HPDE6-E6E7 (cell line): Measurements from ENCODE around the gene ITPRIP.

Source experiments
- DNase-seq: peaks from one replicate; pipeline ENCODE4 v3.0.0; 2011; ENCODE audit warnings: missing footprints; ENCODE audit errors: extremely low spot score

The ITPRIP gene, protein sequence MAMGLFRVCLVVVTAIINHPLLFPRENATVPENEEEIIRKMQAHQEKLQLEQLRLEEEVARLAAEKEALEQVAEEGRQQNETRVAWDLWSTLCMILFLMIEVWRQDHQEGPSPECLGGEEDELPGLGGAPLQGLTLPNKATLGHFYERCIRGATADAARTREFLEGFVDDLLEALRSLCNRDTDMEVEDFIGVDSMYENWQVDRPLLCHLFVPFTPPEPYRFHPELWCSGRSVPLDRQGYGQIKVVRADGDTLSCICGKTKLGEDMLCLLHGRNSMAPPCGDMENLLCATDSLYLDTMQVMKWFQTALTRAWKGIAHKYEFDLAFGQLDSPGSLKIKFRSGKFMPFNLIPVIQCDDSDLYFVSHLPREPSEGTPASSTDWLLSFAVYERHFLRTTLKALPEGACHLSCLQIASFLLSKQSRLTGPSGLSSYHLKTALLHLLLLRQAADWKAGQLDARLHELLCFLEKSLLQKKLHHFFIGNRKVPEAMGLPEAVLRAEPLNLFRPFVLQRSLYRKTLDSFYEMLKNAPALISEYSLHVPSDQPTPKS

DNA sequence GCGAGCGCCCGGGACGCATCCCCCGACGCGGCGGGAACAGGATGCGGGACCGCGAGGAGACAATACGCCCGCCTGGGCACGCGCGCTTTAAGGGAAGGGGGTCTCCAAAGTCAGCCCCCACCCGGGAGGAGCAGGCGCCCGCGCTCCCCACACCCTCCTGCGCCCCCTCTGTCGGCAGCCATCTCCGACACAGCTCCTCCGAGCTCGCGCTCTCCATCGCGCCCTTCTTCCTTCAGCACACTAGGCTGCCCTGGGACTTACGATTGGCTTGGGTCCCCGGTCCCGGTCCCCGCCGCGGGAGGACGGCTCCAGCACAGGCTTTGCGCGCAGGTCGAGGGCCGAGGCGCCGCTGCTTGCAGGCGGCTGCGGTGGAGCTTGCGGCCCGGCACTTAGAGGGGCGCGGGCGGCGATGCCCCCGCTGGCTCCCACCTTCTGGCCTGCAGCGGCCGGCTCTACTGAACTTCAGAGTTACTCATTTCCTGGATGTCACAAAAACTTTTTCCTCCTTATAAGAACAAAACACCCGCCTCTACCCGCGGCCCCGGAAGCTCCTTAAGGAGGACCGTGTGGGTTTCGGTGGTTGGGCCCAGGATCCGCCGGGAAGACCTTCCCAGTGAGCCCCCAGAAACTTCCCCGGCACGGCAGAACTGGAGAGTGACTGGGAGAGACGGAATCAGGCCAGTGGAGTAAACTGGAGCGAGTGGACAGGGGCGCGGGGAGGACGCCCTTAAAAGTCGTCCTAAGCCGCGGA is at the start of gene ITPRIP:
ITPRIP (minus strand) TSS at position 481 of the 751 bp plus-strand sequence. CDS start 22,414 bp downstream, outside the sequence.
- DNase-seq, result no peak

DNA sequence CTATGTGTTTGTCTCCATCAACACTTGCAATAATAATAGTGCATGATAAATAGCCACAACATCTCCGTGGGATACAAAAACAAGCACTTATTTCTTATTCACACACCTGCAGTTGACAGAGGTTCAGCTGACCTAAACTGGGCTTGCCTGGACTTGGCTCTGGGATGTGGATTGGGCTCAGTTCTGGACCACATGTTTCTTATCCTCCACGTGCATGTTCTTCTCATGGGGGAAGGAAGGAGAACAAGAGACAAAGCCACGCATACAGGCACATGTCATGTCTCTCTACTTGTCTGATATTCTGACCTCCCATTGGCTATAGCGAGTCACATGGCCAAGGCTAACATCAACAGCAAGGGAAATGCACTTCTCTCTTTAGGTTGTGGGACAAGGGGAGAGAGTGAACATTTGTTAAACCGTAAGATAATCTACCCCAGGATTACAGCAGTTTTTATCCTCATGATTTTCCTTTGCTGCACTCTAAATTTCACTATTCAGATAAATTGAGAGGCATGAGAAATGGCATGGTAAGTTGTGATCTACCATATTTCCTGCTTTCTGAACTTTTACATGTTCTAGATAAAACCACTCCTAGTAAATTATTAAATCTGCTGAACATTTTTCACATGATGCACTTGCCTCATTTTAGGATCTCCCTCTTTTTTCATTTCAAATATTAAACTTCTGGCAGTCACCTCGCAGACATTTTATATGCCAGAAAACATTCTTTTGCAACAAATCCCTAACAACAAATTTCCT is 49.0 kb upstream of the ITPRIP start:
- DNase-seq, result no peak

DNA sequence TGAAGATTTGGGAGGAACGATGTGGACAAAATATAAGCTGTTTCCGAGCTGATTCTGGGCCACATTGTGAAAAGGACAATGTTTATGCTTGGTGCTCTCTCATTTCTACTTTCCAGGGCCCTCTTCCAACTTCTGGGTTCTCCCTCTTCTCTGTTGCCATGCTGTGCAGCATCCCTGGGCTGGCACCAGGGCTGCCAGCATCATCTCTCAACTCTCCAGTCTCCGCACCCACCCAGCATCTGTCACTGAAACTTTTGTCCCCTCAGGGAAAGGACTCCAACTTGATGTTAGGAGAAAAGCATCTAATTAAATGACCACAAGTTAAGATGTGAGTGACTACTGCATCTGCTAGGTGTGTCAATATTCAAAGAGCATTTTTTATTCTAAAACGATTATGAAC is 42.1 kb upstream of the ITPRIP start:
- DNase-seq, result no peak

DNA sequence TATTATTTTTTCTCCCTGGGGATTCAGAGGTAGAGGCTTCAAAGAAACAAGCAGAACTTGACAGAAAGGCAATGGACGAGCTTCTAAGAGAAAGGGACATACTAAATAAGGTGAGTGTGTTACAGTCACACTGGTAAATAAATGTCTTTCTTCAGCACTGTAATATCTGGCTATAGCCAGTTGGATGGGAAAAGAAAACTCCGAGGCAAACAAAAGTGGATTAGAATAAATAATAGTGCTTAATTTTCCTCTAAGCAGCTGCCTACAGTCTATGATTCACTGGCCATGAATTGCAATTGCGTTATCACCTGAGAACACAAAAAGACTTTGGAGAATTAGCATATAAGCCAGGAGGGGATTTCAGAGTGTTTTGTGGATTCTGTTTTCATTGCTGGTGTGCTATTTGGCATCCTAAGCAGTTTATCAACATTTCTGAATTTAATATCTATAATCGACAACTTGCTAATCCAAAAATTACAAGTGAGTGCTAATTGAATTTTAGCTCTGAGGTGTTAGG is 38.6 kb upstream of the ITPRIP start:
- no peak for DNase-seq

DNA sequence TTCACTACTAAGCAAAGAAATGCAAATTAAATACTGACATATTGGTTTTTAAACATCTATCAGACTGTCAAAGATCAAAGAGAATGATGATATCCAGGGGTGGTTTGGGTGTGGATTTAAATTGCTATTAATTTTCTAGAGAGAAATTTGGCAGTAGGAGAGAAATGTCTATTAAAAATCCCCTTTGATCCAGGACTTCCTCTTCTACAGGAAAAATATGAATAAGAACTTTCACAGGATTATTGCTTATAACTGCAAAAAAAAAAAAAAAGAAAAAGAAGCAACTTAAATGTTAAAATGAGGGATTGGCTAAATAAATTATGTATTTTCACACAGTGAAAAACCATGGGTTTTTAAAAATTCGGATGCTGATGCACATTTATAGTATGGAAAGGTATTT is 36.3 kb upstream of the ITPRIP start:
- DNase-seq, result no peak

DNA sequence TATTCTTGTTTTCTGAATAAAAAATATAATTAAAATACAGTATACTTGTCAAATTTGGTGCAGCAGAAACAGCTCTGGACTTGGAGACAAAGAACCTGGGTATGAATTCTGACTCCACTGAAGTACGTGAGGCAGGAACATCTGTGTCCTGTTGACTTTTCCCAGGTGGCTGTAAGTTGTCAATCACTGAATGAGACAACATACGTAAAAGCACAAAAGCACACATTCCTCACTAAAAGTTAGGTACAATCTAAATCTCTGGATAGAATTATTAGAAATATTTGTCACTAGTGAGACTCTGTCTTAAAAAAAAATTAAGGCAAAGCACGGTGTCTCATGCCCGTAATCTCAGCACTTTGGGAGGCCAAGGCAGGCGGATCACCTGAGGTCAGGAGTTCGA is 33.5 kb upstream of the ITPRIP start:
- no peak for DNase-seq

DNA sequence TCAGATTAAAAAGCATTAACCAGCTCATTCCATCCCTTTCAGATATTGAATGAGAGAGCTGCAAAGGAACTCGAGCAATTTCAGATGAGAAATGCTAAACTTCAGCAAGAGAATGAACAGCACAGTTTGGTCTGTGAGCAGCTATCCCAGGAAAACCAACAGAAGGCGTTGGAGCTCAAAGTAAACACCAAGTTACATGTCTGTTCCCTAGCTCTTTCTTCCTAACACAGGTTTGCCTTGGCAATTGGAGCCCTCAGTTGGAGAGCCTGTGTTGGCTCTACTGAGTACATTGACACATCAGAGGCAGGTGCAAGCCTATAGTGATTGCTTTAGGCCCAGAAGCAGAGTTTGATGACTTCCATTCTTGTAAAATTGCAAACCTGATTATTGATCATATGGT is 30.1 kb upstream of the ITPRIP start:
- no peak for DNase-seq

DNA sequence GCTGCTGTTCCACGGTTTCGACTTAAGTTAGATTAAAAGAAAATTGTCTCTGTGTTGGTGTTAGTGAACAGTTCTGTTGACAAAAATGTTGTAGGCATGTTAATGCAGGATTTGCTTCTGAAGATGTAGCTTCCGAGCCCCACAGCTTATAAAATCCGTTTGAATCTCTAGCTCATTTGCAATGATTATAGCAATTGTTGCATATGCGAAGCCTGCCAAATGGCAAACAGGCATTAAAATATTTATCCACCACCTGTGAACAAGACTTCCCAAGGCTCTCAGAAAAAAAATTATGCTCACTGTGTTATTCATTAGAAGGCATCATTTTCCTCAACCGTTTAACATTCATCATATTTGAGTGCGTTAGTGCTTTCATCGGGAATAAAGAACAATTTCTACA is 29.6 kb upstream of the ITPRIP start:
- DNase-seq, result no peak

DNA sequence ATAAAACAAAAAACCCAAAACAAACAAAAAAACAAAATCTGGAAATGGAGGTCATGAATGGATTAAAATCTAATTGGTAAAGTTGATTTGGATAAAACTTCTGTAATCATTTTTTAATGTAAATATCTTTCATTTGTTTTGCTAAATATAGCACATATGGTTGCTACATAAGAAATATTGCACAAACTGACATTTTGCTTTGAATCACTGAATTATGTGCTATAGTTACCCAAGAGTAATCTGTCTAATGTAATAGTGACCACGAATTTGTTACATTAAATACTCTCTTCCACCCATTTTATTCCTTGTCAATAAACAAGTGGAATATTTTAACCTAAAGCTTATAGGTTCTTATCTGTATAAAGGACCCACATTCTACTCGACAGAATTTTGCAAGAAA is 21.5 kb upstream of the ITPRIP start:
- DNase-seq, result no peak

DNA sequence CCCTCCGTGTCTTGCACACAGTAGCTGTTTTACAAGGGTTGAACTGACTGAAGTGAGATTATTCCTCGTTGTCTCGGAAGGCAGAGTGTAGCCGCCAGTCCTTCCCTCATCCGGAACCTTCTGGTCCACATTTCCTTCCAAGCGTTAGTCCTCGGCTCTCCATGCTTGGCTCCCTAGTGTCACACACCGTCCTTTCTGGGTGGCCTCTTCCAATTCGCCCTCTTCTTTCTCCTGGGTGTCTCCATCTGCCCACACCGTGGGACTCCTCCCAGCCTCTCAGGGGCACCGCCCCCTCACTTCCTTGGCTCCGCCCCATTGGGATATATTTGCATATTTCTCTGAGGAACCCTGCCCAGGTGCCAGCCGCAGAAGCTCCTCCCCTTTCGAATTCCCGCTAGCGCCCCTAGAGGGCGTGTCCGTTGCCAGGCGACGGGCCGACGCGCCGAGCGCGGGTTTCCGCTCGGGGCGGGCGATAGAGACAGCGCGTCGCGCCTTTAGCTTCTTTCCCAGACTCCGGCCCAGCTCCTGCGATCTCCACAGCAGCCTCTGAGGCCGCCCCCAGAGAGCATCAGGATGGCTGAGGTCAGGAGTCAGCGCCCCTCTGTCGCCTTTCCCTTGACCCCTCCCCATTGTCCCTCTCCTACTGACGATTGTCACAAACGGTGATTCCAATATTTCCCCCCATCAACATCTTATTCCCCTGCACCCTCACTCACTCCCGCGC is 15.2 kb upstream of the ITPRIP start, which contains the start of gene CFAP58:
CFAP58 (plus strand) TSS at position 509 of the 724 bp plus-strand sequence; CDS start at position 574, 65 bp downstream.
- peak; percentile 82 for DNase-seq

DNA sequence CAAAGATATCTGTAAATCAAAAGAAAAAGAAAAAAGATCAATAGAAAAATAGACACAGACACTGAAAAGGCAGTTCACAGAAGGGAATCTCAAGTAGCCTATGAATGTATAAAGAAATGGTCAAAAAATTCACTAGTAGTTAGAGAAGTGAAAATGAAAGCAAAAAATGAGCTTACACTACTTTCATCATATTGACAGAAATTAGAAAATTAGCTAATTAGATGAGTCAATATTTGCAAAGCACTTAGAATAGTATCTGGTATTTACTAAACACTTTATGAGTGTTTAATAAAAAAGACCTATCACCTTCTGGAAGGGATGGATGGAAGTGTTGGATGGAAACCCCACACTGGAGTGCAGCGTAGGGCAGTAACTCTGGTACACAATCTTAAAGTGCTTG is 13.7 kb upstream of the ITPRIP start:
- DNase-seq, result no peak

DNA sequence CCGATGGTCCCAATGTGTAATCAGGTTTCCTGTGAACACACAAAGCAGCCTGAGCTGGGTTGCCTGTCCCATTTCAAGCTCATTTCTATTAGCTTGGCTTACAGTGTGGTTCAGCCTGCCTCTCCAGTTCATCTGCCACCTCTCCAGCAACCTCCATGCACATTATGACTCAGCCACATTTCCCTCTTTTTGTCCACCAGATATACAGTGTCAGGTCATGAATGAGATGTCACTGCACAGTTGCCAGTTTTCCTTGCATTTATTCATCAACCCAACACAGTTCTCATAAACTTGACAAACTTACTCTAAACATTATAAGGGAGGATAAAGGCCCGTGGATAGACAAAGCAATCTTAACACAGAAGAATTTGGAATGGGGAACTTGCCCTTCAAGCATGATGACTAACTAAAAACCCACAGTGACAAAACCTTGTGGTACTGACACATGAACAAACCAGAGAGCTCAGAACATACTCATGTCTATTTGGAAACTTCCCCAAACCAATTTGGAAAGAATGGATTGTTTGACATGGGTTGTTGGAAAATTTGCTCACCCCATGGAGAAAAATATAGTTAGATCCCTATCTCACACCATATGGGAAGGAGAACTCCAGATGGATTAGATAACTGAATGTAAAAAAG is 12.9 kb upstream of the ITPRIP start:
- DNase-seq, result no peak

DNA sequence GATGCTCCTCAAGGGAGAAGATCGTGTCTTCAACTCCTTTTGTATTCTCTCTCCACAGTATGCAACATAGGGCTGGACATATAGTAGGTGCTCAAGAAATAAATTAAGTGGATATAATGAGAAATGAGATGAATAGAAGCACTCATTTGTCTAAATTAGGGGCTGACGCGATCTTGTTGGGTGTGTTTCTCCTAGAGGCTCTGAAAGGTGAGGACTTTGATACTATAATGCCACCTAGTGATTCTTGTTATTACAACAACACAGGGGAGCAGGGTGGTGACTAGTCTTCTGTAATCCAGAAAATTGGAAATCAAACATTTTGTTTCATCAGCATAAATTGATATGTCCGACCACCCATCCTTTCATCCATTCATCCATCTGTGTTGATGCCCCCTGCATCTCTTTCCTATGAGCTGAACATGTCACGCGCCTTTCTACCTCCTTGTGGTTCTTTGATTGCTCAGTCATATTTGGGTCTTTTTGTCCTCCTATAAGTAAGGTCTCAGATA is 11.9 kb upstream of the ITPRIP start:
- no peak for DNase-seq

DNA sequence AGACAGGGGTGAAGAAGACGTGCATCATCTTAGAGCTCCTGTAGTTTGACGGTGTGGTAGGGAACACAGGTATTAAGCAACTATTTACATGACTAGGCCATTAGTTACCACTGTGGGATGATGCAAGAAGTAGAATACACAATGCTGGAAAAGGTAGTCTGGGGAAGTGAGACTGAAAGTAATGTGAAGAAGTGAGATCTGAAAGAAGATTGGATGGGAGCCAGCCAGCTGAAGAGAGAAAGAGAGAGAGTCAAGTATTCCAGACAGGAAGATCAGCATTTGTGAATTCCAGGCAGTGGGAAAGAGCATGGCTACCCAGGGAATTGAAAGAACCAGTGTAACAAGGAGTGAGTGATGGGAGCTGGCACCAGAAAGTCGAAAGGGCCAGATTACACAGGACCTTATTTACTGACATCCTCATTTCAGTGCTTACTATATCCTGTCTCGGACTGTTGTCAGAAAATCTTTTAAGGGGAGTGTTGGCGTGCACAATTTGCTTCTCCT is 11.4 kb upstream of the ITPRIP start:
- DNase-seq, result peak; percentile 76

DNA sequence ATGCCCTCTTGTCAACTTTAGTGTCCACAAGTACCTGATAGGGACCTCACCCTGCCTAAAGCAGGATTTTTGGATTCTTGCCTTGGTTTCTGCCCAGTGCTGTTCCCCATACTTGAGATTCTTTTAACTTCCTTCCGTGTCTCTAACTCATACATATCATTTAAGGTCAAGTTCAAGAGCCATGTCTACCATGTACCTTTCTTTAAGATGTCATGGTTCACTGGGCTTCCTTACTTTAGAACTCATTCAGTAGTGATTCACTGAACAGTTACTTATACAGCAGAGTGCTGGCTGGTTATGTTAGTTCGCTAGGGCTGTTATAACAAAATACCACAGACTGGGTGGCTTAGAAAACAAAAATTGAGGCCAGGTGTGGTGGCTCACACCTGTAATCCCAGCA is 10.3 kb upstream of the ITPRIP start:
- DNase-seq, result no peak

DNA sequence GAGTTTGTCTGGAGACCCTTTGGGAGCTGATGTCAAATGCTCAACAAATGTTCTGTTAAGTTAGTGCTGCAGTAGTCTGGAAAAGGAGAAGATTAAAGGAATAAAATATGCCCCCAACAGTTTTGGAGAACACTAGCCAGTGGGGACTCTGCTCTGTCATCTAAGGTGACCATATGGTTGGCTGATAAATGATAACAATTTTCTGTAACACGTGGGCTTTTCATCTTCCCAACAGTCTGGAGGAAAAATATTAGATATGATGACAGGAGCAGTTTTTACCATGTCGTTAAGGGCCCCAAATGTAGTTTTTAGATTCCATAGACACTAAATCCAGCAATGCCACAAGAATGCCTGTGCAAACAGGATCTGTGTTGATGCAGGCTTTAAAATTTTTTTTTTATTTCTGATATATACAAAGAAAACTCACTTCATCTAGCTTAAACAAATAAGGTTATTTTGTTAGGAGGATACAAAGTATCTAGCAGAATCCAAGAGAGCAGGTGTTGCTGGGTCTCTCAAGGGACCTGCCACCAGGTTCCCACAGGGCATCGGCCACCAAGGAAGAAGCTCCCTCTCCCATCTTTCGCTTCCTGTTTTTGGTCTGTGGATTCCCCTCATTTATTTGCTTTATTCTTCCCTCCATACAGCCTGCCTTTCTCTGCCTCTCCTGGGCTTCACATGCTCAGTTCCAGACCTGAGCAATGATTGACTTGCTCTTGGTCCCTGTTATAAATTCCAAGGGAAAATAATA is 9.2 kb upstream of the ITPRIP start:
- no peak for DNase-seq

DNA sequence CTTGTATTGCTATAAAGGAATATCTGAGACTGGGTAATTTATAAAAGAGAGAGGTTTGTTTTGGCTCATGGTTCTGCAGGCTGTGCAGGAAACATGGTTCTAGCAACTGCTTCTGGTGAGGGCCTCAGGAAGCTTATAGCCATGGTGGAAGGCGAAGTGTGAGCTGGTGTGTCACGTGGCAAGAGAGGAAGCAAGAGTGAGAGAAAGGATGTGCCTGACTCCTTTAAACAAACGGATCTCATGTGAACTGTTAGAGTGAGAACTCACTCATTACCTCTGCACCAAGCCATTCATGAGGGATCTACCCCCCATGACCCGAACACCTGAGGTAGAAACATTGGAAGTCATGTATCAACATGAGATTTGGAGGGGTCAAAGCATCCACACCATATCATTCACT is 7.7 kb upstream of the ITPRIP start:
- DNase-seq, result no peak

DNA sequence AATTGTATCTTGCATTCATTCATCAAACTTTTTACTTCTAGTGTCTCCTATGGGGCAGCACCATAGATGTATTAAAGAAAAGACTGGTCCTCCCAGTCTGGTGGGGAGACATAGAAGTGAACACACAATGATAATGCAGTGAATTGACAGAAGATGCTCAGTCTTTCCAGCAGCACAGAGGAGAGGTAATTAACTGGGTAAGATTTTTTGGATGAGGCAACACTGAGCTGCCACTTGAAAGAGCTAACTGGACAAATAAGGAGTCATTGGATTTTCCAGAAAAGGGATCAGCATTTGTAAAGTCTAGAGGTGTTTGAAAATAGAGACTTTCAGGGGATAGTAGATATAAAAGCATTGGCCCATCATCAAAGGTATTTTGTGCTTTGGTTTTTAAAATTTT is 7.2 kb upstream of the ITPRIP start:
- no peak for DNase-seq

DNA sequence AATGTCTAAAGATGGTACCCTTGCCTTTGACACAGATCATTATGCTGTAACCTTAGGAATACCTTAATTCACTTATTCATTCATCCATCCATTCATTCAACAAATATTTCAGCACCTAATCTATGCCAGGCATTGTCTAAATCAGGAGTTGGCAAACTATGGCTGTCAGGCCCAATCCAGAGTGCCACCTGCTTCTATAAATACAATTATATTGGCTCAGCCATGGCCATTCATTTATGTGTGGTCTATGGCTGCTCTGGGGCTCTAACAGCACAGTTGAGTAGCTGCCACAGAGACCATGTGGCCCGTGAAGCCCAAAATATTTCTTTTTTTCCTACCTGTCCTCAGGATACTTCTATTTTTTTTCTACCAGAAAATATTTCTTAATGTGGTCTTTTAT is 6.0 kb upstream of the ITPRIP start:
- no peak for DNase-seq
